ENCODE results near the gene RCN2.
"Not testable (repeated sequence)": the region's sequence is repeated elsewhere in the genome, so short reads cannot be mapped to it uniquely, and the experiment has no call there.

The RCN2 gene

GRCh38 chr15:76931397-76932134 lies at the start of gene RCN2:
Gene RCN2, plus strand, starts transcription at chr15:76931749. Its CDS starts 93 bp downstream, at chr15:76931842.
- peak; percentile 95 for DNase-seq

- DNase-seq: no peak
Observed at GRCh38 chr15:76885212-76885611, 46.3 kb upstream of the RCN2 start.

DNA sequence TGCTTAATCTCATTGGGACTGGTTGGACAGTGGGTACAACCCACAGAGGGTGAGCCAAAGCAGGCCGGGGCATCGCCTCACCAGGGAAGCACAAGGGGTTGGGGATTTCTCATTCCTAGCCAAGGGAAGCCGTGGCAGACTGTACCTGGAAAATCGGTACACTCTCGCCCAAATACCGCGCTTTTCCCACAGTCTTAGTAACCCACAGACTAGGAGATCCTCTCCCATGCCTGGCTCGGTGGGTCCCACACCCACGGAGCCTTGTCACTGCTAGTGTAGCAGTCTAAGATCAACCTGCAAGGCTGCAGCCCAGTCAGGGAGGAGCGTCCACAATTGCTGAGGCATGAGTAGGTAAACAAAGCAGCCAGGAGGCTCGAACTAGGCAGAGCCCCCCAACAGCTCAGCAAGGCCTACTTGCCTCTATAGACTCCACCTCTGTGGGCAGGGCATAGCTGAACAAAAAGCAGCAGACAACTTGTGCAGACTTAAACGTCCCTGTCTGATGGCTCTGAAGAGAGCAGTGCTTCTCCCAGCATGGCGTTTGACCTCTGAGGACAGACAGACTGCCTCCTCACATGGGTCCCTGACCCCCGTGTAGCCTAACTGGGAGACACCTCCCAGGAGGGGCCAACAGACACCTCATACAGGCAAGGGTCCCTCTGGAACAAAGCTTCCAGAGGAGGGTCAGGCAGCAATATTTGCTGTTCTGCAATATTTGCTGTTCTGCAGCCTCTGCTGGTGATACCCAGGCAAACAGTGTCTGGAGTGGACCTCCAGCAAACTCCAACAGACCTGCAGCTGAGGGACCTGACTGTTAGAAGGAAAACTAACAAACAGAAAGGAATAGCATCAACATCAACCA lies 44.0 kb upstream of the RCN2 start:
- not testable (repeated sequence) for DNase-seq

DNA sequence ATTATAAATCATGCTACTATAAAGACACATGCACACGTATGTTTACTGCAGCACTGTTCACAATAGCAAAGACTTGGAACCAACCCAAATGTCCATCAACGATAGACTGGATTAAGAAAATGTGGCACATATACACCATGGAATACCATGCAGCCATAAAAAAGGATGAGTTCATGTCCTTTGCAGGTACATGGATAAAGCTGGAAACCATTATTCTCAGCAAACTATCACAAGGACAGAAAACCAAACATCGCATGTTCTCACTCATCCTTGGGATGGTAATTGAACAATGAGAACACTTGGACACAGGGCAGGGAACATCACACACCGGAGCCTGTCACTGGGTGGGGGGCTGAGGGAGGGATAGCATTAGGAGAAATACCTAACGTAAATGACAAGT lies 38.7 kb upstream of the RCN2 start:
- DNase-seq: not testable (repeated sequence)

DNA sequence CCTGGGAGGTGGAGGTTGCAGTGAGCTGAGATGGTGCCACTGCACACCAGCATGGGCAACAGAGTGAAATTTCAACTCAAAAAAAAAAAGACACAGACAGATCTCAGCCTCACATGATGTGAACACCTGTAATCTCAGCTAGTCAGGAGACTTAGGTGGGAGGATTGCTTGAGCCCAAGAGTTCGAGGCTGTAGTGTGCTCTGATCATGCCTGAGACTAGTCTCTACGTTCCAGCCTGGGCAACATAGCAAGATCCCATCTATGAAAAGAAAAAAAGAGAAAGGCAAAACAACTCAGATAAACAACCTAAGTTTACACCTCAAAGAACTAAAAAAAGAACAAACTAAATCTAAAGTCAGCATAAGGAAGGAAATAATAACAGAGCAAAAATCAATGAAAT lies 37.4 kb upstream of the RCN2 start:
- no peak for DNase-seq

DNA sequence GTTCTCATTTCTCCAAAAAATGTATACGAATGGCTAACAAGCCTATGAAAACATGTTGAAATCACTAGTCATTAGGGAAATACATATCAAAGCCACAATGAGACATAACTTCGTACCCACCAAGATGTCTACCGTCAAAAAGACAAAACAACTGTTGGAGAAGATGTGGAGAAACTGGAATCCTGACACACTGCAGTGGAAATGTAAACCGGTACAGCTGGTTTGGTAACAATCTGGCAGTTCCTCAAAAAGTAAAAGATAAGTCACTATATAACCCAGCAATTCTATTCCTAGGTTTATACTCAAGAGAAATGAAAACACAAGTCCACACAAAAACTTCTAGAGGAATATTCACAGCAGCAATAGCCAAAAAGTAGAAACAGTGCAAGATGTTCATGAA lies 33.4 kb upstream of the RCN2 start:
- DNase-seq: no peak

DNA sequence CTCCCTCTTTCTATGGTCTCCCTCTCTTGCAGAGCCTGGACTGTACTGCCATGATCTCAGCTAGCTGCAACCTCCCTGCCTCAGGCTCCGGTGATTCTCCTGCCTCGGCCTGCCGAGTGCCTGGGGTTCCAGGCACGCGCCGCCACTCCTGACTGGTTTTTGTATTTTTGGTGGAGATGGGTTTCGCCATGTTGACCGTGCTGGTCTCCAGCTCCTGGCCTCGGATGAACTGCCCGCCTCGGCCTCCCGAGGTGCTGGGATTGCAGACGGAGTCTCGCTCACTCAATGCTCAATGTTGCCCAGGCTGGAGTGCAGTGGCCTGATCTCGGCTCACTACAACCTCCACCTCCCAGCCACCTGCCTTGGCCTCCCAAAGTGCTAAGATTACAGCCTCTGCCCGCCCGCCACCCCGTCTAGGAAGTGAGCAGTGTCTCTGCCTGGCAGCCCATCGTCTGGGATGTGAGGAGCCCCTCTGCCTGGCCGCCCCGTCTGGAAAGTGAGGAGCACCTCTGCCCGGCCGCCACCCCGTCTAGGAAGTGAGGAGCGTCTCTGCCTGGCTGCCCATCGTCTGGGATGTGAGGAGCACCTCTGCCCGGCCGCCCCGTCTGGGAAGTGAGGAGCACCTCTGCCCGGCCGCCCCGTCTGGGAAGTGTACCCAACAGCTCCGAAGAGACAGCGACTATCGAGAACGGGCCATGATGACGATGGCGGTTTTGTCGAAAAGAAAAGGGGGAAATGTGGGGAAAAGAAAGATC lies 32.2 kb upstream of the RCN2 start:
- not testable (repeated sequence) for DNase-seq

DNA sequence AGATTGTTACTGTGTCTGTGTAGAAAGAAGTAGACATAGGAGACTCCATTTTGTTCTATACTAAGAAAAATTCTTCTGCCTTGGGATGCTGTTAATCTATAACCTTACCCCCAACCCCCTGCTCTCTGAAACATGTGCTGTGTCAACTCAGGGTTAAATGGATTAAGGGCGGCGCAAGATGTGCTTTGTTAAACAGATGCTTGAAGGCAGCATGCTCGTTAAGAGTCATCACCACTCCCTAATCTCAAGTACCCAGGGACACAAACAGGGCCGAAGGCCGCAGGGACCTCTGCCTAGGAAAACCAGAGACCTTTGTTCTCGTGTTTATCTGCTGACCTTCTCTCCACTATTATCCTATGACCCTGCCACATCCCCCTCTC lies 31.6 kb upstream of the RCN2 start:
- not testable (repeated sequence) for DNase-seq

GRCh38 chr15:76901965-76902364 lies 29.6 kb upstream of the RCN2 start:
- DNase-seq: no peak

- peak; percentile 15 for DNase-seq
Observed at GRCh38 chr15:76903251-76903681, 28.3 kb upstream of the RCN2 start.

DNA sequence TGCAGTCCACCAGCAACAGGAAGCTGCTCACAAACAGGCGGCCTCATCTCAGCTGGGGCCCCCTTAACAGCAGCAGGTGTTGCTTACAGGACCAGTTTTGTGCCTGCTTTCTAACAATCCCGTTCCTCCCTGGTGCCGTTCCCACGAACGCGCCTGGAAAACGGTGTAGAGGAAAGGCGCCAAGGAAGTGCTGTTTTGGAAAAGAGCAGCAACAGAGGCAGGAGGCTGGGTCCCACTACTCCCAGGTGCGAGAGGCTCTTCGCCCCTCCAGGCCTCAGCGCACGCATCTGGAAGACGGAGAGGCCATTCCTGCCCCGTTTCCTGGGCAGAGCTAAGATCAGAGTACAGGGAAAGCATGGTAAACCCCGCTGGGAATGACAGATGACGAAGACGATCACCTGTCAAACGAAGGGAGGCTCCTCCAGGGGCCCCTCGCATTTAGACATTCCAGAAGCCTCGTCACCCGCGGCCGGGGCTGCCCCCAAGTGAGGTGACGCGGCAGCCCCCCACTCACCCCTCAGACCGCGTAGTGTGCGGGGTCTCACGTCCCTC lies 27.0 kb upstream of the RCN2 start:
- DNase-seq: peak; percentile 47

- DNase-seq: peak; percentile 85
Observed at GRCh38 chr15:76905013-76905839, 26.3 kb upstream of the RCN2 start, which contains the start of gene SCAPER. Gene SCAPER, minus strand, starts transcription at chr15:76905340. Its CDS starts 21,523 bp downstream, at chr15:76883817.

- DNase-seq: no peak
Observed at GRCh38 chr15:76905855-76906254, 25.7 kb upstream of the RCN2 start.

DNA sequence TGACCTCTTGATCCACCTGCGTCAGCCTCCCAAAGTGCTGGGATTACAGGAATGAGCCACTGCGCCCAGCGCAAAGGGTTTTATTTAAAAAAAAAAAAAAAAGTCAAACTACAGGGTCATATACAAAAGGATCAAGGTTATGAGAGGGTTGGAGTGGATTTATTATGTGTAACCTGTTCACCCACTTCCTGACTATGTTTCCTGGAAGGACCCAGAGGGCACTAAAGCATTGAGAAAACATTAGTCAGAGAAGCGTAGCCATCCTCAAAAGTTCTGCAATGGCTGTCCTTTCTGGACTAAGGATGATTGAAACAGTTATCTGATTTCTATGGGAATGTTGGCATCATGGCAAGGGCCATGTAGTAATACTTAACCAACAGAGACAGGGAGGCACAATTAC lies 19.1 kb upstream of the RCN2 start:
- no peak for DNase-seq

- DNase-seq: no peak
Observed at GRCh38 chr15:76913737-76914136, 17.8 kb upstream of the RCN2 start.

DNA sequence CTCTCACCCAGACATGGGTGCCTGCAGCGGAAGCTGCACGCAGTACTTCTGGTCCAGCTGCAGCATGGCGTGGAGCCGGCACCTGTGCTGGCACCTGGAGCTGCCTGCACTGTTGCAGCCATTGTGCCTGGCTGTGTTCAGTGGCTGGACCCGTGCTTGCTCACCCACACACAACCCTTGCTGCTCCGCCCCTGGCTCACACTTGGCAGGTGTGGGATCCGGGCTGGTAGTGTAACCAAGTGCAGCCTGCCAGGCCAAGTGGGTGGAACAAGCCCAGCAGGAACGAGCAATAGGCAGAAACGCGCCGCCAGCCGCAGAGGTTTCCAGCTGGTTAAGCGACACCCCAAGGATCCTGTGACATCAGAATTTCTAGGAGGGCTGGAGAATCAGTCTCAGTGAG lies 15.2 kb upstream of the RCN2 start:
- no peak for DNase-seq

DNA sequence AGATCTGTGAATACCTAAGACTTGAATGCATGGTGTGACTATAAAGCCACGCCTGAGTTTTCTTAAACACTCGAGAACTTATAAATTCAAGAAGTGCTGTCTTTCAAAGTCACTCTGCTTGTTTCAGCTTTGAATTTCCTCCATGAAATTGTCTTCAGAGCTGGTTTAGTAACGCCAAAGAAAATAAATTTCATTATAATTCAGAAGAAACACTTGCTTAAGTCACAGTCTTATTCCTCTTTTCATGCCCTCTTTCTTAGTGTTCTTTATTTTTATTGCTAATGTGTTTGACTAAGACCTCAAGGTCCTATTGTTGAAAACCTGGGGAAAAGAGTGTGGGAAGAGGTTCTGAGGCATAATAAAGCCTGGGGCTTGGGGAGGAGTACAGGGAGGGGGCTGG lies 3.3 kb upstream of the RCN2 start:
- DNase-seq: no peak

DNA sequence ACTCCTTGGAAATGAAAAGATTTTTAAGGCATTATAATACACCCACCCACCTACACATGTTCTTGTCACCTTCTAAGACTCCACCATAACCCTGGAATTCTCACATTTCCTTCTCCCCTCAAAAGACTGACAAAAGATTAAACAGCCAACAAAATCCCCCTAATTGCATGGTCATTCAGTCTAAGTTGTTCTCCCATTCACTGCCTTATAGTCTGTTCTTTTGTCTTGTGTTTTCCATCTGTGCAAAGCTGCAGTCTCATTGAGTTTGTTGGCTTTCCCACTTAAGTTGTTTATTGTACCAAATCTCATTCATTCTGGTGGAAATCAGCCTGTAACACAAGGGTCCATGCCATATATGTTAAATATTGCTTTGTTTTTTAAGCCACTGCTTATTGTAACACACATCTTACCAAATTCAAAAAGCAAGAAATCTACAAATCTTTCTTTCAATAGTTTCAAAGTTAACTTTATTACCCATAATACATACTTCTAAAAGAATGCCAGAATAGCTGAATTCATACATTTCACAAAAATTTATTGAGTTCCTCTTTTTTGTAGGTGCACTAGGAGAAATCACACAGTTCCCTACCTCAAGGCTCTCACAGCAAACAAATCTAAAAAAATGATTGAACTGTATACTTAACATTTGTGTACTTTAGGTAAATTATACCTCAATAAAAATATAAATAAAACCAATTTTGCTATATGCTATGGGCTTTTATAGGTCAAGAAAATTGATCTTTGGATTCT lies 2.4 kb upstream of the RCN2 start:
- no peak for DNase-seq

GRCh38 chr15:76930831-76931396 lies 635 bp upstream of the RCN2 start:
- DNase-seq: no peak

DNA sequence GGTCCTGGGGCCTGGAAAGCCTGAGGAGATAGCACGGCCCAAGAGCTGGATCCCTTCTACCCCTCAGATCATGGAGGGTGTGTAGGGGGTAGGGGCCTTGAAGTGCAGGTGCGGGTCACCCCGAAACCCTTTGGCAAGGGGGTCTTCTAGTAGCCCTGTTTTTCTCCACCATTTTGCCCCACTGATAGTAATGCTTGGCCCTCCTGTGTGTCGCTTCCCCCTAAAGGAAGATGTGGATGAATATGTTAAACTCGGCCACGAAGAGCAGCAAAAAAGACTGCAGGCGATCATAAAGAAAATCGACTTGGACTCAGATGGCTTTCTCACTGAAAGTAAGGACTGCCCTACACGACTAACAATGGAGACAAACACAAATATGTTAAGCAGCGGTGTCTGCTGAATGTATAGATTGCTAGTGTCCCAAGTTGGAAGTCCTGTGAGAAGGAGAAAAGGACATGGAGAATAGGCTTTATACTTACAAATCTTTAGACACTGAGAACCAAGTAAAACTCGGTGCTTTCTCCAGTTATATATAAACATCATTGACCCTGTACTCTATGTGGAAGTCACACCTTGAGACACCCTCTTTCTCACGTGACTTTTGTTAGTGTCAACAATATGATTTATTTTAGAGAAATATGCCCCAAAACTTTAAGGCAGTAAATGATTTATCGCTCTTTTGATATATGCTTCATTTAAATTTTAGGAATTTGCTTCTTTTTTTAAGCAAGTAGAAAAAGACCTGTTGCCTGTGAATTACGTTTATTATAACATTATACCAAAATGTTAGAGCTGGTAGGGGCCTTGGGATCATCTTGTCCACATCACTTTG lies 802 bp downstream of the RCN2 start:
- no peak for DNase-seq
